Measurements from ENCODE around the gene FOXN1.

The FOXN1 gene

GRCh38 chr17:28576758-28577465 lies 70.8 kb downstream of the FOXN1 start, which contains the start of gene ALDOC:
Gene ALDOC, minus strand, starts transcription at chr17:28576895. Its CDS starts 1,363 bp downstream, at chr17:28575532.
- DNase-seq, result peak; percentile 98 to 99 (median 99)

GRCh38 chr17:28577466-28577824 lies 71.3 kb downstream of the FOXN1 start:
- DNase-seq, result no peak

GRCh38 chr17:28578246-28579195 lies 72.4 kb downstream of the FOXN1 start:
- DNase-seq, result no peak

- no peak for DNase-seq
These were observed 73.4 kb downstream of the FOXN1 start for GRCh38 chr17:28579526-28579925.

GRCh38 chr17:28580959-28581358 lies 74.8 kb downstream of the FOXN1 start:
- no peak for DNase-seq

- no peak for DNase-seq
These were observed 76.4 kb downstream of the FOXN1 start for GRCh38 chr17:28582513-28582912.

- DNase-seq, result no peak
These were observed 78.3 kb downstream of the FOXN1 start for GRCh38 chr17:28584434-28584833.

- no peak for DNase-seq
These were observed 79.7 kb downstream of the FOXN1 start for GRCh38 chr17:28585851-28586250.
